HEK293T (cell line): Measurements from ENCODE around the gene SSH3.

Experiments
- ARNT ChIP-seq: fragments of 450-650 bp; IDR thresholded peaks from 2 replicates; pipeline ENCODE4 v1.6.1; 2017; ENCODE audit warnings: mild to moderate bottlenecking
- BHLHE40 ChIP-seq: fragments of 450-650 bp; IDR thresholded peaks from 2 replicates; pipeline ENCODE4 v1.6.1; 2016; ENCODE audit warnings: mild to moderate bottlenecking, moderate library complexity, borderline replicate concordance
- CTBP1 ChIP-seq: fragments of 450-650 bp; IDR thresholded peaks from 2 replicates; pipeline ENCODE4 v1.6.1; 2016; ENCODE audit warnings: borderline replicate concordance
- ELF4 ChIP-seq: fragments of 450-650 bp; IDR thresholded peaks from 2 replicates; pipeline ENCODE4 v1.6.1; 2017; ENCODE audit warnings: antibody characterized with exemption
- FOXK2 ChIP-seq: fragments of 450-650 bp; IDR thresholded peaks from 2 replicates; pipeline ENCODE4 v1.6.1; 2016; ENCODE audit warnings: mild to moderate bottlenecking
- FOXM1 ChIP-seq: fragments of 450-650 bp; IDR thresholded peaks from 2 replicates; pipeline ENCODE4 v1.6.1; 2017; ENCODE audit warnings: mild to moderate bottlenecking, borderline replicate concordance
- HDGF ChIP-seq: fragments of 450-650 bp; IDR thresholded peaks from 2 replicates; pipeline ENCODE4 v1.6.1; 2017; ENCODE audit warnings: antibody characterized with exemption, borderline replicate concordance
- NFRKB ChIP-seq: fragments of 450-650 bp; IDR thresholded peaks from 2 replicates; pipeline ENCODE4 v1.6.1; 2016; ENCODE audit warnings: mild to moderate bottlenecking, moderate library complexity
- SP1 ChIP-seq: fragments of 450-650 bp; IDR thresholded peaks from 2 replicates; pipeline ENCODE4 v1.6.1; 2017
- SUZ12 ChIP-seq: fragments of 450-650 bp; IDR thresholded peaks from 2 replicates; pipeline ENCODE4 v1.6.1; 2016; ENCODE audit warnings: mild to moderate bottlenecking
- TF ChIP-seq, protein P1 (sequence below): fragments of 450-650 bp; IDR thresholded peaks from 2 replicates; pipeline ENCODE4 v1.6.1; 2016

DNA sequence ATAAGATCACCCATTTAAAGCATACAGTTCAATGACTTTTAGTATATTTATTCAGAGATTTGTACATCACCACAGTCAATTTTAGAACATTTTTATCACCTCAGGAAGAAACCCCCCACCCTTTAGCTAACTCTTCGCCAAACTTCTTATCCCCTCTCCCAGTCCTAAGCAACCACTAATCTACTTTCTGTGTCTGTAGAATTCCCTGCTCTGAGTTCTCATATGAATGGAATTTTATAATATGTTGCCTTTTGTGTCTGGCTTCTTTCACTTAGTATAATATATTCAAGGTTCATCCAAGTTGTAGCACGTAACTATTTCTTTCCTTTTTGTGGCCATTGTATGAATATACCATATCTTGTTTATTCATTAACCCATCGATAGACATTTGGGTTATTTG is 10.7 kb upstream of the SSH3 start:
- TF ChIP-seq BHLHE40 (no peak), ARNT (no peak), FOXM1 (no peak), FOXK2 (no peak), SUZ12 (no peak), SP1 (no peak), HDGF (no peak), NFRKB (no peak), CTBP1 (no peak), ELF4 (no peak)
- TF ChIP-seq, protein P1, sequence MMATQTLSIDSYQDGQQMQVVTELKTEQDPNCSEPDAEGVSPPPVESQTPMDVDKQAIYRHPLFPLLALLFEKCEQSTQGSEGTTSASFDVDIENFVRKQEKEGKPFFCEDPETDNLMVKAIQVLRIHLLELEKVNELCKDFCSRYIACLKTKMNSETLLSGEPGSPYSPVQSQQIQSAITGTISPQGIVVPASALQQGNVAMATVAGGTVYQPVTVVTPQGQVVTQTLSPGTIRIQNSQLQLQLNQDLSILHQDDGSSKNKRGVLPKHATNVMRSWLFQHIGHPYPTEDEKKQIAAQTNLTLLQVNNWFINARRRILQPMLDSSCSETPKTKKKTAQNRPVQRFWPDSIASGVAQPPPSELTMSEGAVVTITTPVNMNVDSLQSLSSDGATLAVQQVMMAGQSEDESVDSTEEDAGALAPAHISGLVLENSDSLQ = no peak
